NCI-H128 (cell line): ENCODE results near the gene PIGK.
"Not testable (repeated sequence)": the region's sequence is repeated elsewhere in the genome, so short reads cannot be mapped to it uniquely, and the experiment has no call there.

Source experiments
- DNase-seq: peaks from one replicate; lab custom pipeline; 2025; ENCODE audit not compliant: unreplicated experiment; lab: John Stamatoyannopoulos, UW

Gene PIGK

DNA sequence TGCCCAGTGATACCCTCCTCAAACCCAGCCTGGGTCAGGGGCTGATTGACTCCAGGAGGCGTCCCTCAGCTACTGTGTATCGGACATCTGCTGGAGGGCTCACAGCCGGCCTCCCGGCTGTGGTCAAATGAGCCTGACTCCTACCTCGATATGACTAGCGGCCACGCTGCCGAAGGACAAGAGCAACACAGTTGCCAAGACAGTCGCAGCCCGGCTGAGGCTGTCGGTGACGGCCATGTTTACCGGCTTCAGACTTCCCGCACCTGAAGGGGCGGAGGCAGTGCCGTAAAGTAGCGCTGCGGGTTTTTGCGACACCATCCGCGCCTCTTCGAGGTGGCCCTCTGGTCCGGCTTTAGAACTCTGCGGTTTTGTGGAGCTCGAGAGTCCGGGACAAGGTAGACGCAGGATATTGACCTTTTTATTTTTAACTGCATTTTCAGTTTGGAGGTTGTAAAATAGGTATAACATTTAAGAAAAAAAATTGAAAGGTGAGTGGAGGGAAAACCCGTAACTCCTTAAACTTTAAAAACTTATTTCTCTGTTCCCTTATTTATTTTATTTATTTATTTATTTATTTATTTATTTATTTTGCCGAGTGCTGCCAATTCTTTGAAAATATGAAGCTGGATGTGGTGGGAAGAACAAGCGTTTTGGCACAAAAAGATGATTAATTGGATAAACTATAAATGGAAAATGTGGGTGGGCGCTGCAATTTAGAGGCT, at the start of gene PIGK:
TSS of gene PIGK (minus strand) at position 265 of the 722 bp plus-strand sequence. CDS start at position 237, 28 bp downstream.
- DNase-seq = peak; percentile 86

DNA sequence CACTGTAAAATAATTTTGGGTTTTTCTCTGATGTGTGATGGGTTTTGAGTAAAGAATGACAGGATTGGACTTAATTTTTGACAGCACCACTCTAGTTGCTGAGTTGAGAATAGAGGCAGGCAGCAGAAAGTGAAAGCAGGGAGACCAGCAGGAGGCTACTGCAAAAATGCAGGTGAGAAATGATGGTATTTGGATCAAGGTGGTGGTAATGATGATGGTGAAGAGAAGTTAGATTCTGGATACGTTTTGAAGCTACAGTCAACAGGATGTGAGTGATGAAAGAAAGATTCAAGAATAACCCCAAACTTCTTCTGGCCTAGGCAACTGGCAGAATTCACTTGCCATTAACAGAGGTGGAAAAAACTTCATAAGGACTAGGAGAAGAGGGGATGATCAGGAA, 47.8 kb upstream of the PIGK start:
- no peak for DNase-seq

DNA sequence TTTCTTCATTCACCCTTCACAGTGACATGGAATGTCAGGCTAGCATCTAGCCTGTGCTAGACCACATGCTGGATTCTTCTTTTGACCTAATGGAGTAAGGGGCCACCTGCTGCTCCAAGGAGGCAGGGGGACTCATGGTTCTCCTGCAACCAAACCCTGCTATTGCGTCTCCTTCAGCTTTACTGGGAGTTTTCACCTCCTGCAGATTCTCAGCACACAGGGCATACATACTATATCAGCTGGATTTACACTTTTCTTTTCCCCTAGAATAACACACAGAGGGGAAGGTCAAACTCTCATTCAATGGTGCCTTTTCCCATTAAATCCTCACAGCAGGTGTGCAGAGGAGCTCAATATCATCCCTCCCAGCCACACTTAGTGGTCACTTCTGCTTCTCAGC, 46.0 kb upstream of the PIGK start:
- no peak for DNase-seq

DNA sequence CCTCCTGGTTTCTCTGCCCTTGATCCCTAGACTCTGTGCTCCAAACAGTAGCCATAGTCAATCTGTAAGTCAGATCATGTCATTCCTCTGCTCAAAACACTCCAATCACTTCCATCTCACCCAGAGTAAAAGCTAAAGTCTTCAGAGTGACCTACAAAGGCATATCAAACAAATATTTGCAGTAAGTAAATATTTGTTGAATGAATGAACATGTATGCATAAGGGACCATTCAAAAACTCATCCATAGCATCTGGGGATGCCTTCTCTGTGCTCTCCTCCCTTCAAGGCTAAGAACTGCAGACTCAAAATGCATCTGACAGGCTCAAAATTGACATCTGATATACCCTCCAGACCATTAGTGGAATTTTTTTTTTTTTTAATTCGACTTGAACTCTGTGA, 44.5 kb upstream of the PIGK start:
- DNase-seq = no peak

GRCh38 chr1:77253211-77253610, 34.0 kb upstream of the PIGK start:
- no peak for DNase-seq

GRCh38 chr1:77250126-77250525, 30.9 kb upstream of the PIGK start:
- DNase-seq = no peak

GRCh38 chr1:77245830-77246229, 26.6 kb upstream of the PIGK start:
- no peak for DNase-seq

DNA sequence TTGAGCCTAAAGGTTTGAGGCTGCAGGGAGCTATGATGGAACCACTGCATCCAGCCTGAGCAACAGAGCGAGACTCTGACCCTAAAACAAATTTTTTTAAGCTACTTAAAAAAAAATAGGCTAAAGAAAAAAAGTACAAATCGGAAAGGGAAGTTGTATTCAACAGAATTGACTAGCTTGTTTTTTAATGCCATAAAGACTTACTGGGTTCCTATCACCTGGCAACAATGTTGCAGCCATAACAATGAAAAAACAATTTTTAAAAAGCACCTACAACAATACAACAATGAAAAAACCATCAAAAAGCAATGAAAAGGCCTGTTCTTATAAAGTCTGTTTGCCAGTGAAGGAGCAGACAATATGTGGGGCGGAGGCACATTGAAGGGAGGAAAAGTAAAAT, 20.1 kb upstream of the PIGK start:
- DNase-seq = no peak

DNA sequence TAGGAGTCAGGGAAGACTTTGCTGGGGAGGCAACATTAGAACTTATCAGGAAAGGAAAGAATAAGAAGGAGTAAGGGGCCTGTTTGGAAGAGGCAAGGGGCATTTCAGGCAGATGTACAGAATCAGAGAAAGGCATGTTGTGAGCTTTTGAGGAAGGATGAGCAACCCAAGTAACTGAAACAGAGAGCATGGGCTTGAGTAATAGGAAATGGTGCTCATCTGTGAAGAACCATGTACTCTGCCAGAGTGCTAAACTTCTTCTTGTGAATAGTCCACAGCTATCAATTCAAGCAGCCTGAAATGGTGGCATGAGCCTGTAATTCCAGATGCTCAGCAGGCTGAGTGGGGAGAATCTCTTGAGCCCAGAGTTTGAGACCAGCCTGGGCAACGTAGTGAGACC, 19.2 kb upstream of the PIGK start:
- DNase-seq = no peak

DNA sequence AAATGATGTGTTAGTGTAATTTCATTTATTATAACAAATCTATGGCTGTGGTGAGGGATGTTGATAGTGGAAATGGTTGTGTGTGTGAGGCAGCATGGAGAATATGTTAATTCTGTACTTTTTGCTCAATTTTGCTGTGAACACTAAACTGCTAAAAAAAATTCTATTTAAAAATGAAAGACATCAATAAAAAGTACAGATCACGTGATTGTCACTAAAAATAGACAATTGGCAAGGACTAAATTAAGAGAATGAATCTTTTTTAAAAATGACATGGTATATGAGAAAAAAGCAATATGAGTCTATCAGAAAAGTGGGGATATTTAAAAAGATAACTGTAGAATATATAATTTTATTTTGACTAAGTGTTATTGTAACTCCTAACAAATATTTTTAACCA, 15.7 kb upstream of the PIGK start:
- DNase-seq = no peak

DNA sequence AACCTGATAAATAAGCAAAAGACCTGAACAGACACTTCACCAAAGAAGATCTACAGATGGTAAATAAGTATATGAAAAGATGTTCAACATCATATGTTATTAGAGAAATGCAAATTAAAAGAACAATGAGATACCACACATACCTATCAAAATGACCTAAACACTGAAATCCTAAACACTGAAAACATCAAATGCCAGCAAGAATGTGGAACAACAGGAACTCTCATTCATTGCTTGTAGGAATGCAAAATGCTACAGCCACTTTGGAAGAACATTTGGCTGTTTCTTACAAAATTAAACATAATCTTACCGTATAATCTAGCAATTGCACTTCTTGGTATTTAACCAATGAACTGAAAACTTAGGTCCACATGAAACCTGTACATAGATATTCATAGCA, 14.9 kb upstream of the PIGK start:
- no peak for DNase-seq

DNA sequence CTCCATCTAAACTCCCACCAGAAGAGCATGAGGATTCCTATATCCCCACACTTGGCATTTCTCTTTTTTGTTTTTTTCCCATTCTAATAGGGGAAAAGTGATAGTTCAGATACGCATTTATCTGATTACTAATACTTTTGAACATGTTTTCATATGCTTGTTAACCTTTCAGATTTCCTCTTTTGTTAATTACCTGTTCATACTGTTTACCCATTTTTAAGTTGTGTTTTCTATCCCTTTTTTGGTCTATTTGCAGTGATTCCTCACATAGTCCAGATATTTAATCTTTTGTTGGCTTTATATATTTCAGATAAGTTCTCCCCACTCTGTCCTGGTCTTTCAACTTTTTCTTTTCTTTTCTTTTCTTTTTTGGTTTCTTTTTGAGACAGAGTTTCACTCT, 13.6 kb upstream of the PIGK start:
- DNase-seq = no peak

DNA sequence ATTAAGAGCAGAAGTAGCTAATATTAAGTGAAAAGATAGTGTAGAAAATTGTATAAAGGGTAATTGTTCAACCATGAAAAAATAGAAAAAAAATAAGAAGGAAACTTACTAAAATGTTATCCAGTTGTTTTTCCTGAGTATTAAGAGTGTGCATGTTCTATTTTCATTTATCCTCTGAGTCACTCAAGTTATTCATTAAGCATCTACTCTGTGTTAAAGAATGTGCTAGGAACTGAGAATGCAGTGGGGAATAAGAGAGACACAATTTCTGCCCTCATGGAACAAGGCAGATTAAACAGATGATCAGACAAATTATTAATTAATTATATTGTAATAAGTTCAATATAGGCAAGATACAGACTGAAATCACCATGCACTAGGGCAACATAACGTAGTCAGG, 10.8 kb upstream of the PIGK start:
- DNase-seq = no peak

DNA sequence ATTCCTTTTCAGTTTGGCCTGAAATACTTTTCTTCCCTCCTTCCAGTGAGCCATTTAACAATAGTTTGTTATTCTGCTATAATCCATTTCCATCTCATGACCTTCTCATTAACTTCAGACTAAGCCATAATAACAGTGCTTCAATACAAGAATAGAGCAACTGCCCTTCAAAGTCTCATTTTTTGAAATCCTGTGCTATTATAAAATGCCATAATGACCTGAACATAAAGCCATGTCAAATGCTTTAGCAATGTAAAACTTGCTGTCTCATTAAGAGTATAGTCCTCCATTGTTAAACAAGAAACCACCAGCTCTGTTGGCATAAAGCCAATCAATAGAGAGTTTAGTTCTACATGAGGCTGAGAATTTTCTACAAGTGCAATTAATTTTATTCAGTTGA, 9.6 kb upstream of the PIGK start:
- DNase-seq = no peak

GRCh38 chr1:77227381-77227780, 8.2 kb upstream of the PIGK start:
- DNase-seq = no peak

DNA sequence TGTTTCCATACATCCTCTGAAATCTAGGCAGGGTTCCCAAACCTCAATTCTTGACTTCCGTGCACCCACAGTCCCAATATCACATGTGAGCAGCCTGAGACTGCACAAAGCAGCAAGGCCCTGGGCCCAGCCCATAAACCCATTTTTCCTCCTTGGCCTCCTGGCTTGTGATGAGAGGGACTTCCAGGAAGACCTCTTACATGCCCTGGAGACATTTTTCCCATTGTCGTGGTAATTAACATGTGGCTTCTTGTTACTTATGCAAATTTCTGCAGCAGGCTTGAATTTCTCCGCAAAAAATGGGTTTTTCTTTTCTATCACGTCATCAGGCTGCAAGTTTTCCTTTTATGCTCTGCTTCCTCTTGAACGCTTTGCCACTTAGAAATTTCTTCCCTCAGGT, 3.3 kb upstream of the PIGK start:
- no peak for DNase-seq

DNA sequence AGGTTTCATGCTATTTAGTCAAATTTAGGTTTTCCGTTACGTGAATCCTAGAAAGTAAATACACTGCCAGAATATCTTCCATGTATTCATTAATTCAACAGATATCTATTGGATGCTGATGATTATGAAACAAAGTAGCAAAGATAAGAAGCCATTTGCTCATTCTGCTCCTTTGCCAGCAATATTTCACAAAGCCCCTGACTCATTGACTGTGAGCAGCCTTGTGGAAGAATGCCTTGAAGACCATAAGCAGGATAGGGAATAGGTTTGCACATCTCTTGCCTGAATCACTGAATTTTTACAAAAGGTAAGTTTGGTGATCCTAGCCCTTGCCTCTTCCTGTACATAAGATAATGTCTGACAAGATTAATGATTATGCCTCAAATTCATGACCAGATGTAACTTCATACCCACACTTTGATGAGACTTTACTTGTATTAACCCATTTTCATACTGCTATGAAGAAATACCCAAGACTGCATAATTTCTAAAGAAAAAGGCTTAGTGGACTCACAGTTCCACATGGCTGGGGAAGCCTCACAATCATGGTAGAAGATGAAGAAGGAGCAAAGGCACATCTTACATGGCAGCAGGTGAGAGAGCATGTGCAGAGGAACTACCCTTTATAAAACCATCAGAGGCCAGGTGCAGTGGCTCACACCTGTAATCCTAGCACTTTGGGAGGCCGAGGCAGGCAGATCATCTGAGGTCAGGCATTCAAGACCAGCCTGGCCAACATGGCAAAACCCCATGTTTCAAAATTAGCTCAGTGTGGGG, 1.6 kb upstream of the PIGK start:
- DNase-seq = no peak

GRCh38 chr1:77218477-77219165, 609 bp downstream of the PIGK start:
- DNase-seq = no peak

DNA sequence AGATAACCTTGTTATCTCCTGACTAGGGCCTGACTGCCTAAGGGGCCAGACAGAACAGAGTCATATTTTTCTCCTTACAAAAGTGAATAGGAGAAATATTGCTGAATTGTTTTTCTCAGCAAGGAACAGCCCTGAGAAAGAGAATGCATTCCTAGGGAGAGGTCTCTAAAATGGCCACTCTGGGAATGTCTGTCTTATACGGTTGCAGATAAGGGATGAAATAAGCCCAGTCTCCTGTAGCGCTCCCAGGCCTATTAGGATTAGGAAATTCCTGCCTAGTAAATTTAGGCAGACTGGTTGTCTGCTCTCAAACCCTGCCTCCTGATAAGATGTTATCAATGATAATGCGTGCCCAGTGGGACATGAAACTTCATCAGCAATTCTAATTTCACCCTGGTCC, 15.2 kb downstream of the PIGK start:
- not testable (repeated sequence) for DNase-seq

- DNase-seq = no peak
Observed at GRCh38 chr1:77202751-77203150, 16.5 kb downstream of the PIGK start.

GRCh38 chr1:77200806-77201205, 18.4 kb downstream of the PIGK start:
- DNase-seq = no peak

GRCh38 chr1:77200293-77200692, 18.9 kb downstream of the PIGK start:
- no peak for DNase-seq
